ENCODE measurements around the gene SLN. TPM values are rescaled to one million over a fixed set of nuclear protein-coding genes. Genes with fewer than 3 reads are reported as not detected.

SLN gene
- total RNA-seq, 1 donor from 2014 or later, result not detected

GRCh38 chr11:107752508-107752907 lies 40.7 kb upstream of the SLN start:
- CTCF ChIA-PET, result no interaction called here
- Mint-ChIP-seq H3K36me3 (ENCODE audit: low read depth) (no peaks in the 10 kb centered on the region), H3K9me3 (no peaks in the 10 kb centered on the region), H3K27me3 (peaks cover 22% of the 10 kb centered on the region), H3K4me1 (no peaks in the 10 kb centered on the region), H3K27ac (no peak overlapping the region), H3K4me3 (no peak overlapping the region)
- POLR2A ChIA-PET, result no interaction called here
- no peak for TF ChIP-seq CTCF (IDR thresholded peaks at IDR 0.05)
- ATAC-seq (ENCODE audit: low read depth), result no peak
- intact Hi-C loops (cut with micrococcal nuclease), result no loop called here
- DNase-seq, result no peak

- ATAC-seq (ENCODE audit: low read depth), result no peak
- DNase-seq, result no peak
- Mint-ChIP-seq H3K4me1 (no peaks in the 10 kb centered on the region), H3K27ac (no peak overlapping the region), H3K9me3 (no peaks in the 10 kb centered on the region), H3K4me3 (no peak overlapping the region), H3K36me3 (ENCODE audit: low read depth) (no peaks in the 10 kb centered on the region), H3K27me3 (peaks cover 16% of the 10 kb centered on the region)
- ChIA-PET CTCF (no interaction called here), POLR2A (no interaction called here)
- TF ChIP-seq CTCF (IDR thresholded peaks at IDR 0.05), result no peak
- intact Hi-C loops (cut with micrococcal nuclease), result no loop called here
Measured at GRCh38 chr11:107751082-107751481, 39.2 kb upstream of the SLN start.

GRCh38 chr11:107750313-107750712 lies 38.5 kb upstream of the SLN start:
- H3K36me3 Mint-ChIP-seq (ENCODE audit: low read depth), result no peaks in the 10 kb centered on the region
- peaks cover 15% of the 10 kb centered on the region for H3K27me3 Mint-ChIP-seq
- no peak for ATAC-seq (ENCODE audit: low read depth)
- intact Hi-C loops (cut with micrococcal nuclease), result no loop called here
- no peak overlapping the region for H3K4me3 Mint-ChIP-seq
- H3K27ac Mint-ChIP-seq, result no peak overlapping the region
- CTCF ChIA-PET, result no interaction called here
- no peak for DNase-seq
- no peaks in the 10 kb centered on the region for H3K4me1 Mint-ChIP-seq
- H3K9me3 Mint-ChIP-seq, result no peaks in the 10 kb centered on the region
- POLR2A ChIA-PET, result no interaction called here
- TF ChIP-seq CTCF (IDR thresholded peaks at IDR 0.05), result no peak

- no peak overlapping the region for H3K27ac Mint-ChIP-seq
- H3K27me3 Mint-ChIP-seq, result peaks cover 24% of the 10 kb centered on the region
- H3K4me3 Mint-ChIP-seq, result no peak overlapping the region
- no peaks in the 10 kb centered on the region for H3K36me3 Mint-ChIP-seq (ENCODE audit: low read depth)
- ChIA-PET CTCF (no interaction called here), POLR2A (no interaction called here)
- no peak for TF ChIP-seq CTCF (IDR thresholded peaks at IDR 0.05)
- no peaks in the 10 kb centered on the region for H3K9me3 Mint-ChIP-seq
- no peaks in the 10 kb centered on the region for H3K4me1 Mint-ChIP-seq
- intact Hi-C loops (cut with micrococcal nuclease), result no loop called here
- no peak for DNase-seq
- ATAC-seq (ENCODE audit: low read depth), result no peak
Measured at GRCh38 chr11:107747622-107748021, 35.8 kb upstream of the SLN start.

GRCh38 chr11:107744736-107745135 lies 32.9 kb upstream of the SLN start:
- intact Hi-C loops (cut with micrococcal nuclease), result no loop called here
- Mint-ChIP-seq H3K4me3 (no peak overlapping the region), H3K9me3 (no peaks in the 10 kb centered on the region), H3K4me1 (no peaks in the 10 kb centered on the region), H3K36me3 (ENCODE audit: low read depth) (no peaks in the 10 kb centered on the region), H3K27me3 (peaks cover 23% of the 10 kb centered on the region), H3K27ac (no peak overlapping the region)
- CTCF ChIA-PET, result interaction anchor here (1.0 kb wide), 1 partner anchor 154 kb away, joined by 4 read pairs; no protein-coding TSS in a partner anchor
- no peak for TF ChIP-seq CTCF (IDR thresholded peaks at IDR 0.05)
- no peak for ATAC-seq (ENCODE audit: low read depth)
- POLR2A ChIA-PET, result no interaction called here
- no peak for DNase-seq

All from activated B cell treated with CpG ODN at 0.5 μM for 24 hours (primary cell).